ENCODE measurements around the gene SMARCAD1.

- TF ChIP-seq CTCF (IDR thresholded peaks at IDR 0.05; ENCODE audit: poor library complexity): no peak
- no peak for TF ChIP-seq EZH2phosphoT487 (IDR thresholded peaks at IDR 0.05; ENCODE audit: low read depth, severe bottlenecking, unreplicated experiment)
- no peak for TF ChIP-seq EZH2 (IDR thresholded peaks at IDR 0.05; ENCODE audit: borderline replicate concordance)
Observed at GRCh38 chr4:94334476-94334875, 126.8 kb downstream of the SMARCAD1 start.
